ENCODE measurements around the gene NKX2-4. TPM values are rescaled to one million over a fixed set of nuclear protein-coding genes. Genes with fewer than 3 reads are reported as not detected.

NKX2-4 gene
- polyA plus RNA-seq, 2 of the 4 experiments (the other 2 are of a cell fraction) = not detected

- no peak for ATAC-seq
- POLR2A ChIA-PET = no interaction called here
- 92% methylated on average over 5 of the region's 5 CpGs for WGBS (ENCODE audit: missing lambda C conversion rate)
Measured at GRCh38 chr20:21384308-21384892, 12.9 kb downstream of the NKX2-4 start.

GRCh38 chr20:21381619-21382018 is 15.7 kb downstream of the NKX2-4 start:
- Histone ChIP-seq H3K27ac (no peak overlapping the region), H3K4me1 (no peaks in the 10 kb centered on the region), H3K9me3 (no peaks in the 10 kb centered on the region), H3K4me2 (no peak overlapping the region), H3K4me3 (no peak overlapping the region)
- 91% methylated on average over 1 of the region's 1 CpG for WGBS (ENCODE audit: missing lambda C conversion rate)
- TF ChIP-seq KDM1A (IDR thresholded peaks at IDR 0.05; ENCODE audit: low read depth) (no peak), MAX (IDR thresholded peaks at IDR 0.05) (no peak), RARB (CRISPR knock-in tag; IDR thresholded peaks at IDR 0.05) (no peak), HES2 (IDR thresholded peaks at IDR 0.05) (no peak), MAFK (IDR thresholded peaks at IDR 0.05; ENCODE audit: partially characterized antibody) (peak; percentile 69), ATOH8 (CRISPR knock-in tag; IDR thresholded peaks at IDR 0.05; ENCODE audit: low read depth) (no peak), SREBF2 (IDR thresholded peaks at IDR 0.05) (no peak), EP300 (IDR thresholded peaks at IDR 0.05) (no peak), REST (IDR thresholded peaks at IDR 0.05) (no peak)
- ATAC-seq (no peak), DNase-seq (ENCODE audit: low read depth in 1 of 2, low spot score in 1 of 2) (no peak), FAIRE-seq (no peak)
- CTCF ChIA-PET = interaction anchor here (1.5 to 1.7 kb wide), 2 partner anchors 18 to 146 kb away, joined by 3 to 11 read pairs; no protein-coding TSS in a partner anchor
- POLR2A ChIA-PET = no interaction called here

More at GRCh38 chr20:21384308-21384892, 12.9 kb downstream of the NKX2-4 start:
- DNase-seq (ENCODE audit: low read depth in 1 of 2, low spot score in 1 of 2) (no peak), FAIRE-seq (peak; percentile 36)
- H3K4me1 ChIP-seq = no peaks in the 10 kb centered on the region
- H3K4me3 ChIP-seq = no peak overlapping the region
- CTCF ChIA-PET = interaction anchor here (0.7 to 1.9 kb wide), 3 partner anchors 11 to 149 kb away, joined by 3 to 9 read pairs (median 3); no protein-coding TSS in a partner anchor
- H3K27ac ChIP-seq = no peak overlapping the region
- H3K4me2 ChIP-seq = no peak overlapping the region
- H3K9me3 ChIP-seq = no peaks in the 10 kb centered on the region
- no peak for TF ChIP-seq TFCP2L1 (CRISPR knock-in tag; IDR thresholded peaks at IDR 0.05)
- no peak for TF ChIP-seq ATOH8 (CRISPR knock-in tag; IDR thresholded peaks at IDR 0.05; ENCODE audit: low read depth)
- TF ChIP-seq ZC3H11A (IDR thresholded peaks at IDR 0.05) = no peak
- TF ChIP-seq ZFP36 (IDR thresholded peaks at IDR 0.05; ENCODE audit: borderline replicate concordance, partially characterized antibody) = no peak
- no peak for TF ChIP-seq ZSCAN20 (CRISPR knock-in tag; IDR thresholded peaks at IDR 0.05)
- no peak for TF ChIP-seq CBX2 (IDR thresholded peaks at IDR 0.05; ENCODE audit: borderline replicate concordance, low read depth)
- no peak for TF ChIP-seq E2F6 (IDR thresholded peaks at IDR 0.05; ENCODE audit: borderline replicate concordance, low read depth)
- TF ChIP-seq HOXB5 (CRISPR knock-in tag; IDR thresholded peaks at IDR 0.05) = no peak
- TF ChIP-seq RNF2 (IDR thresholded peaks at IDR 0.05; ENCODE audit: borderline replicate concordance, low read depth) = no peak
- TF ChIP-seq EHF (CRISPR knock-in tag; IDR thresholded peaks at IDR 0.05) = no peak
- no peak for TF ChIP-seq JUN (IDR thresholded peaks at IDR 0.05)
- TF ChIP-seq CHD4 (IDR thresholded peaks at IDR 0.05; ENCODE audit: borderline replicate concordance) = no peak
- TF ChIP-seq SMC3 (IDR thresholded peaks at IDR 0.05) = no peak

Data from A549 (cell line).